Fibroblast of villous mesenchyme (primary cell): ENCODE data around the gene RPL41. TPM values are rescaled to one million over a fixed set of nuclear protein-coding genes. Genes with fewer than 3 reads are reported as not detected.

ENCODE experiments used
- DNase-seq: peaks from one replicate; pipeline ENCODE4 v3.0.0-alpha.2; 2010; ENCODE audit warnings: low read depth
- H3K4me3 ChIP-seq: 2 replicates; pipeline ENCODE4 v1.5.1; 2011; ENCODE audit warnings: low read depth, mild to moderate bottlenecking, low read length
- CTCF ChIP-seq: IDR thresholded peaks from 2 replicates; pipeline ENCODE4 v1.5.1; 2012; ENCODE audit warnings: low read depth, mild to moderate bottlenecking, low read length; ENCODE audit not compliant: insufficient read depth
- total RNA-seq: library from RNA; depleted of rRNA; stranded (reverse); fragments of >200 nt; gene quantifications from 2 replicates; pipeline ENCODE4 v1.2.3, GENCODE V29; 2012

The RPL41 gene
- total RNA-seq, 1 donor, result 1,700 TPM

GRCh38 chr12:56163533-56164344 lies 47.3 kb downstream of the RPL41 start:
- DNase-seq, result no peak
- no peak overlapping the region for H3K4me3 ChIP-seq
- no peak for TF ChIP-seq CTCF

GRCh38 chr12:56164345-56164729 lies 47.9 kb downstream of the RPL41 start:
- DNase-seq, result no peak
- H3K4me3 ChIP-seq, result no peak overlapping the region
- no peak for TF ChIP-seq CTCF

- no peak overlapping the region for H3K4me3 ChIP-seq
- no peak for TF ChIP-seq CTCF
- DNase-seq, result no peak
Measured at GRCh38 chr12:56165369-56165768, 48.9 kb downstream of the RPL41 start.

Other genes starting within 250 kb of the RPL41 start
- 32.2 and 32.8 TPM in 2 replicates for gene PYM1, start 188.7 kb upstream of the RPL41 start, total RNA-seq
- 34.8 and 45.8 TPM in 2 replicates for gene DGKA, start 185.5 kb upstream of the RPL41 start, total RNA-seq
- 1.3 TPM in 2 replicates for gene PMEL, start 150.6 kb upstream of the RPL41 start, total RNA-seq
- 32.2 and 51.4 TPM in 2 replicates for gene CDK2, start 149.8 kb upstream of the RPL41 start, total RNA-seq
- gene RAB5B, start 142.6 kb upstream of the RPL41 start, total RNA-seq, result 70.9 and 111 TPM in 2 replicates
- gene SUOX, start 119.4 kb upstream of the RPL41 start, total RNA-seq, result 13.5 and 17.3 TPM in 2 replicates
- gene IKZF4, start 95.6 kb upstream of the RPL41 start, total RNA-seq, result 1.3 and 3.5 TPM in 2 replicates
- 197 and 313 TPM in 2 replicates for gene RPS26, start 74.7 kb upstream of the RPL41 start, total RNA-seq
- 0.32 and 1.7 TPM in 2 replicates for gene ERBB3, start 36.5 kb upstream of the RPL41 start, total RNA-seq
- gene PA2G4, start 12.1 kb upstream of the RPL41 start, total RNA-seq, result 119 and 158 TPM in 2 replicates
- gene ZC3H10, start 1.6 kb downstream of the RPL41 start, total RNA-seq, result 3.9 and 4.3 TPM in 2 replicates
- 300 and 327 TPM in 2 replicates for gene ESYT1, start 11.6 kb downstream of the RPL41 start, total RNA-seq
- gene MYL6B, start 36.0 kb downstream of the RPL41 start, total RNA-seq, result 68.2 and 70.9 TPM in 2 replicates
- 2,015 and 2,412 TPM in 2 replicates for gene MYL6, start 41.7 kb downstream of the RPL41 start, total RNA-seq
- gene SMARCC2, start 72.8 kb downstream of the RPL41 start, total RNA-seq, result 44.8 and 67.8 TPM in 2 replicates
- gene RNF41, start 105.3 kb downstream of the RPL41 start, total RNA-seq, result 112 and 131 TPM in 2 replicates
- gene NABP2, start 107.7 kb downstream of the RPL41 start, total RNA-seq, result 23.3 and 28.0 TPM in 2 replicates
- not detected in 2 replicates for gene SLC39A5, start 113.4 kb downstream of the RPL41 start, total RNA-seq
- gene ANKRD52, start 141.8 kb downstream of the RPL41 start, total RNA-seq, result 22.2 and 25.9 TPM in 2 replicates
- 9.0 and 12.5 TPM in 2 replicates for gene COQ10A, start 150.3 kb downstream of the RPL41 start, total RNA-seq
- 150 and 153 TPM in 2 replicates for gene CS, start 183.7 kb downstream of the RPL41 start, total RNA-seq
- gene CNPY2, start 199.4 kb downstream of the RPL41 start, total RNA-seq, result 94.7 and 113 TPM in 2 replicates
- 13.0 and 14.8 TPM in 2 replicates for gene PAN2, start 217.4 kb downstream of the RPL41 start, total RNA-seq
- 0.32 TPM in 1 of 2 replicates, not detected in the other for gene IL23A, start 222.3 kb downstream of the RPL41 start, total RNA-seq
- 232 and 296 TPM in 2 replicates for gene STAT2, start 243.5 kb downstream of the RPL41 start, total RNA-seq
- gene APOF, start 246.2 kb downstream of the RPL41 start, total RNA-seq, result not detected in 2 replicates